Mesothelial cell of epicardium (in vitro differentiated cells): Measurements from ENCODE around the gene TSACC. TPM values are rescaled to one million over a fixed set of nuclear protein-coding genes. Genes with fewer than 3 reads are reported as not detected.

Source experiments
- DNase-seq, 2 experiments: peaks; one replicate each; pipeline ENCODE4 v3.0.0; 2021; ENCODE audit warnings: low spot score in 2 of 2; ENCODE audit not compliant: unreplicated experiment in 2 of 2
- H3K27ac Mint-ChIP-seq: 2 replicates; pipeline ENCODE4 v1.8.0; 2021; ENCODE audit warnings: mixed read lengths
- H3K27me3 Mint-ChIP-seq: 2 replicates; pipeline ENCODE4 v1.8.0; 2021; ENCODE audit warnings: low read depth, mixed read lengths
- H3K36me3 Mint-ChIP-seq: 2 replicates; pipeline ENCODE4 v1.8.0; 2021; ENCODE audit warnings: mixed read lengths
- H3K4me1 Mint-ChIP-seq: 2 replicates; pipeline ENCODE4 v1.8.0; 2021; ENCODE audit warnings: mixed read lengths
- H3K4me3 Mint-ChIP-seq: 2 replicates; pipeline ENCODE4 v1.8.0; 2021; ENCODE audit warnings: mild to moderate bottlenecking, moderate library complexity, mixed read lengths
- H3K9me3 Mint-ChIP-seq: 2 replicates; pipeline ENCODE4 v1.8.0; 2021; ENCODE audit warnings: mixed read lengths
- CTCF ChIP-seq: fragments of 200-600 bp; sonication (generic); IDR thresholded peaks from one replicate; pipeline ENCODE4 v1.5.0; 2021; ENCODE audit warnings: antibody characterized with exemption; ENCODE audit not compliant: unreplicated experiment
- total RNA-seq: library from RNA; stranded (reverse); gene quantifications from 3 replicates; pipeline ENCODE4 v1.2.1, GENCODE V29; 2021

The TSACC gene
- total RNA-seq, 1 donor from 2014 or later, result not detected

GRCh38 chr1:156378557-156378956, 40.2 kb downstream of the TSACC start:
- Mint-ChIP-seq H3K27ac (no peak overlapping the region), H3K9me3 (no peaks in the 10 kb centered on the region), H3K36me3 (no peaks in the 10 kb centered on the region), H3K4me1 (no peaks in the 10 kb centered on the region), H3K27me3 (peaks cover 2% of the 10 kb centered on the region), H3K4me3 (no peak overlapping the region)
- no peak for DNase-seq
- no peak for TF ChIP-seq CTCF

GRCh38 chr1:156379420-156380165, 41.3 kb downstream of the TSACC start:
- no peaks in the 10 kb centered on the region for H3K36me3 Mint-ChIP-seq
- no peak for TF ChIP-seq CTCF
- no peaks in the 10 kb centered on the region for H3K9me3 Mint-ChIP-seq
- no peak overlapping the region for H3K4me3 Mint-ChIP-seq
- peak overlapping the region; percentile 16 for H3K27ac Mint-ChIP-seq
- peaks cover 2% of the 10 kb centered on the region for H3K27me3 Mint-ChIP-seq
- no peak for DNase-seq
- H3K4me1 Mint-ChIP-seq, result no peaks in the 10 kb centered on the region

GRCh38 chr1:156382561-156382960, 44.2 kb downstream of the TSACC start:
- TF ChIP-seq CTCF, result no peak
- Mint-ChIP-seq H3K27ac (no peak overlapping the region), H3K27me3 (peaks cover 20% of the 10 kb centered on the region)

GRCh38 chr1:156383023-156383422, 44.7 kb downstream of the TSACC start:
- TF ChIP-seq CTCF, result peak; percentile 78
- peak; percentile 47 to 65 for DNase-seq
- Mint-ChIP-seq H3K27me3 (peaks cover 25% of the 10 kb centered on the region), H3K27ac (no peak overlapping the region), H3K9me3 (no peaks in the 10 kb centered on the region), H3K4me1 (peaks cover 2% of the 10 kb centered on the region), H3K36me3 (no peaks in the 10 kb centered on the region), H3K4me3 (no peak overlapping the region)

More at GRCh38 chr1:156382561-156382960, 44.2 kb downstream of the TSACC start:
- Mint-ChIP-seq H3K4me1 (peaks cover 2% of the 10 kb centered on the region), H3K4me3 (no peak overlapping the region), H3K9me3 (no peaks in the 10 kb centered on the region), H3K36me3 (no peaks in the 10 kb centered on the region)
- no peak for DNase-seq

- Mint-ChIP-seq H3K27me3 (peaks cover 33% of the 10 kb centered on the region), H3K36me3 (no peaks in the 10 kb centered on the region), H3K4me3 (no peak overlapping the region), H3K27ac (no peak overlapping the region), H3K9me3 (no peaks in the 10 kb centered on the region), H3K4me1 (peaks cover 2% of the 10 kb centered on the region)
- no peak for TF ChIP-seq CTCF
- no peak for DNase-seq
Measured at GRCh38 chr1:156384007-156384406, 45.7 kb downstream of the TSACC start.

- H3K27me3 Mint-ChIP-seq, result peaks cover 39% of the 10 kb centered on the region
- DNase-seq, result no peak
- H3K4me1 Mint-ChIP-seq, result peaks cover 2% of the 10 kb centered on the region
- no peaks in the 10 kb centered on the region for H3K9me3 Mint-ChIP-seq
- H3K36me3 Mint-ChIP-seq, result no peaks in the 10 kb centered on the region
- H3K27ac Mint-ChIP-seq, result no peak overlapping the region
- H3K4me3 Mint-ChIP-seq, result no peak overlapping the region
- no peak for TF ChIP-seq CTCF
Measured at GRCh38 chr1:156384658-156385057, 46.3 kb downstream of the TSACC start.
